WTC11 (cell line): ENCODE results near the gene FAF1.
A peak's percentile ranks its signal among the peaks of the same experiment; 100 is the strongest.

Experiments
- CBFB ChIP-seq: sonication (generic); formaldehyde crosslinking; IDR thresholded peaks from 2 replicates; pipeline ENCODE4 v1.8.1; 2022; ENCODE audit warnings: mild to moderate bottlenecking, low read depth, missing genetic modification reagents
- CREB1 ChIP-seq: sonication (generic); formaldehyde crosslinking; IDR thresholded peaks from 2 replicates; pipeline ENCODE4 v1.8.0; 2023; ENCODE audit warnings: mild to moderate bottlenecking, missing genetic modification reagents
- CREM ChIP-seq: sonication (generic); formaldehyde crosslinking; IDR thresholded peaks from 2 replicates; pipeline ENCODE4 v1.8.1; 2022; ENCODE audit warnings: mild to moderate bottlenecking, missing genetic modification reagents, moderate library complexity
- FOXJ3 ChIP-seq: sonication (generic); formaldehyde crosslinking; IDR thresholded peaks from 2 replicates; pipeline ENCODE4 v1.9.0; 2021; ENCODE audit warnings: missing genetic modification reagents, mild to moderate bottlenecking, borderline replicate concordance
- IRF2 ChIP-seq: sonication (generic); formaldehyde crosslinking; IDR thresholded peaks from 2 replicates; pipeline ENCODE4 v1.8.0; 2022; ENCODE audit warnings: low read depth, missing genetic modification reagents, borderline replicate concordance
- KAT7 ChIP-seq: sonication (generic); formaldehyde crosslinking; IDR thresholded peaks from 2 replicates; pipeline ENCODE4 v1.8.1; 2023; ENCODE audit warnings: missing genetic modification reagents, mild to moderate bottlenecking, borderline replicate concordance
- MYBL2 ChIP-seq: sonication (generic); formaldehyde crosslinking; IDR thresholded peaks from 2 replicates; pipeline ENCODE4 v1.8.1; 2023; ENCODE audit warnings: mild to moderate bottlenecking, moderate library complexity, missing genetic modification reagents
- RORB ChIP-seq: fragments of 250-450 bp; sonication (Bioruptor Pico); IDR thresholded peaks from 2 replicates; pipeline ENCODE4 v1.9.0; 2021; ENCODE audit warnings: mild to moderate bottlenecking
- SP1 ChIP-seq: sonication (generic); formaldehyde crosslinking; conservative IDR thresholded peaks from 2 replicates; pipeline ENCODE4 v1.8.1; 2022; ENCODE audit warnings: missing genetic modification reagents
- TF ChIP-seq, protein P1 (sequence below): fragments of 200-600 bp; IDR thresholded peaks from 2 replicates; pipeline ENCODE4 v1.8.0; 2022; ENCODE audit warnings: antibody characterized with exemption
- TF ChIP-seq, protein P2 (sequence below): sonication (generic); formaldehyde crosslinking; IDR thresholded peaks from 2 replicates; pipeline ENCODE4 v1.8.0; 2023; ENCODE audit warnings: missing genetic modification reagents
- TF ChIP-seq, protein P3 (sequence below): sonication (generic); formaldehyde crosslinking; IDR thresholded peaks from 2 replicates; pipeline ENCODE4 v1.8.0; 2023; ENCODE audit warnings: mild to moderate bottlenecking, missing genetic modification reagents
- TF ChIP-seq, protein P4 (sequence below): sonication (generic); formaldehyde crosslinking; IDR thresholded peaks from 2 replicates; pipeline ENCODE4 v1.8.0; 2022; ENCODE audit warnings: mild to moderate bottlenecking, missing genetic modification reagents
- TF ChIP-seq, protein P5 (sequence below): sonication (generic); formaldehyde crosslinking; IDR thresholded peaks from 2 replicates; pipeline ENCODE4 v1.8.1; 2022; ENCODE audit warnings: low read depth, mild to moderate bottlenecking, moderate library complexity, missing genetic modification reagents, borderline replicate concordance

DNA sequence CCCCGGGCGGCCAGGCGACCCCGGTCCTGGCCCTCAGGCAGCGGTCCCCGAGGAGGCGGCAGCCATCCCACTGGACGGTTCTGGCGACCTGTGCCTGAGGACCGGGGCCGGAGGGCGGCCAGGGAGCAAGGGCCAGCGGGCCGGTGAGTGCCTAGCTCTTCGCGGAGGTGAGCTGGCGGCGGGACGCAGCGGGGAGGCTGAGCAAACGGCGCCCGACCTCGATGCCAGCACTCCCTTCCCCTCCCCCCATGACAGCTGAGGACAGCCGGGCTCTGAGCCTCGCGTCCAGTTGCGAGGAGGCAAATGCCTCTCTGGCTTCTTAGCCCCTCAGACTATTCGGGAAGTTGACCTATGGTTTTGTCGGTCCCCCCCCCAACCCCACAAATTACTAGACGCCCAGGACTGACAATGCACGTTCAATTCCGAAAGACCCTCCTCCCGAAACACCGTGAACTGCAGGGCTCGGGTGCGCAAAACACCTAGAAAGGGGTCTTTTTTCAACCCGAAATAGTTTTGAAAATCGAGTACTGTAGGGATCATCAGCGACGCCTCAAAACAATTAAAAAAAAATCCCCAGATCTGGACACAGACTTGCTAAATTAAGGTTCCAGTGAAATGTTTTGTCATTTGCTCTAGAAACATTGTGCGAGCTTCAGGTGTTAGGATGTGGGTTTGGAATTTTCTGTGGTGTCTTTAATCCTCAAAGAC lies 18.2 kb upstream of the FAF1 start:
- TF ChIP-seq, protein P1, sequence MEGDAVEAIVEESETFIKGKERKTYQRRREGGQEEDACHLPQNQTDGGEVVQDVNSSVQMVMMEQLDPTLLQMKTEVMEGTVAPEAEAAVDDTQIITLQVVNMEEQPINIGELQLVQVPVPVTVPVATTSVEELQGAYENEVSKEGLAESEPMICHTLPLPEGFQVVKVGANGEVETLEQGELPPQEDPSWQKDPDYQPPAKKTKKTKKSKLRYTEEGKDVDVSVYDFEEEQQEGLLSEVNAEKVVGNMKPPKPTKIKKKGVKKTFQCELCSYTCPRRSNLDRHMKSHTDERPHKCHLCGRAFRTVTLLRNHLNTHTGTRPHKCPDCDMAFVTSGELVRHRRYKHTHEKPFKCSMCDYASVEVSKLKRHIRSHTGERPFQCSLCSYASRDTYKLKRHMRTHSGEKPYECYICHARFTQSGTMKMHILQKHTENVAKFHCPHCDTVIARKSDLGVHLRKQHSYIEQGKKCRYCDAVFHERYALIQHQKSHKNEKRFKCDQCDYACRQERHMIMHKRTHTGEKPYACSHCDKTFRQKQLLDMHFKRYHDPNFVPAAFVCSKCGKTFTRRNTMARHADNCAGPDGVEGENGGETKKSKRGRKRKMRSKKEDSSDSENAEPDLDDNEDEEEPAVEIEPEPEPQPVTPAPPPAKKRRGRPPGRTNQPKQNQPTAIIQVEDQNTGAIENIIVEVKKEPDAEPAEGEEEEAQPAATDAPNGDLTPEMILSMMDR: no peak
- TF ChIP-seq, protein P2, sequence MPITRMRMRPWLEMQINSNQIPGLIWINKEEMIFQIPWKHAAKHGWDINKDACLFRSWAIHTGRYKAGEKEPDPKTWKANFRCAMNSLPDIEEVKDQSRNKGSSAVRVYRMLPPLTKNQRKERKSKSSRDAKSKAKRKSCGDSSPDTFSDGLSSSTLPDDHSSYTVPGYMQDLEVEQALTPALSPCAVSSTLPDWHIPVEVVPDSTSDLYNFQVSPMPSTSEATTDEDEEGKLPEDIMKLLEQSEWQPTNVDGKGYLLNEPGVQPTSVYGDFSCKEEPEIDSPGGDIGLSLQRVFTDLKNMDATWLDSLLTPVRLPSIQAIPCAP (CRISPR knock-in tag): no peak
- TF ChIP-seq CREM (CRISPR knock-in tag) (no peak), FOXJ3 (CRISPR knock-in tag) (no peak), KAT7 (CRISPR knock-in tag) (0 out of 2 replicates have a peak, but pooled peaks have one; percentile 49), MYBL2 (CRISPR knock-in tag) (no peak), SP1 (CRISPR knock-in tag) (peak; percentile 29; the same call in 1 of the 2 replicates), IRF2 (no peak), RORB (CRISPR knock-in tag) (no peak), CBFB (CRISPR knock-in tag) (no peak), CREB1 (CRISPR knock-in tag) (no peak)
- TF ChIP-seq, protein P3, sequence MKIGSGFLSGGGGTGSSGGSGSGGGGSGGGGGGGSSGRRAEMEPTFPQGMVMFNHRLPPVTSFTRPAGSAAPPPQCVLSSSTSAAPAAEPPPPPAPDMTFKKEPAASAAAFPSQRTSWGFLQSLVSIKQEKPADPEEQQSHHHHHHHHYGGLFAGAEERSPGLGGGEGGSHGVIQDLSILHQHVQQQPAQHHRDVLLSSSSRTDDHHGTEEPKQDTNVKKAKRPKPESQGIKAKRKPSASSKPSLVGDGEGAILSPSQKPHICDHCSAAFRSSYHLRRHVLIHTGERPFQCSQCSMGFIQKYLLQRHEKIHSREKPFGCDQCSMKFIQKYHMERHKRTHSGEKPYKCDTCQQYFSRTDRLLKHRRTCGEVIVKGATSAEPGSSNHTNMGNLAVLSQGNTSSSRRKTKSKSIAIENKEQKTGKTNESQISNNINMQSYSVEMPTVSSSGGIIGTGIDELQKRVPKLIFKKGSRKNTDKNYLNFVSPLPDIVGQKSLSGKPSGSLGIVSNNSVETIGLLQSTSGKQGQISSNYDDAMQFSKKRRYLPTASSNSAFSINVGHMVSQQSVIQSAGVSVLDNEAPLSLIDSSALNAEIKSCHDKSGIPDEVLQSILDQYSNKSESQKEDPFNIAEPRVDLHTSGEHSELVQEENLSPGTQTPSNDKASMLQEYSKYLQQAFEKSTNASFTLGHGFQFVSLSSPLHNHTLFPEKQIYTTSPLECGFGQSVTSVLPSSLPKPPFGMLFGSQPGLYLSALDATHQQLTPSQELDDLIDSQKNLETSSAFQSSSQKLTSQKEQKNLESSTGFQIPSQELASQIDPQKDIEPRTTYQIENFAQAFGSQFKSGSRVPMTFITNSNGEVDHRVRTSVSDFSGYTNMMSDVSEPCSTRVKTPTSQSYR (CRISPR knock-in tag): peak; percentile 93
- TF ChIP-seq, protein P4, sequence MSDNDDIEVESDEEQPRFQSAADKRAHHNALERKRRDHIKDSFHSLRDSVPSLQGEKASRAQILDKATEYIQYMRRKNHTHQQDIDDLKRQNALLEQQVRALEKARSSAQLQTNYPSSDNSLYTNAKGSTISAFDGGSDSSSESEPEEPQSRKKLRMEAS (CRISPR knock-in tag): no peak
- TF ChIP-seq, protein P5, sequence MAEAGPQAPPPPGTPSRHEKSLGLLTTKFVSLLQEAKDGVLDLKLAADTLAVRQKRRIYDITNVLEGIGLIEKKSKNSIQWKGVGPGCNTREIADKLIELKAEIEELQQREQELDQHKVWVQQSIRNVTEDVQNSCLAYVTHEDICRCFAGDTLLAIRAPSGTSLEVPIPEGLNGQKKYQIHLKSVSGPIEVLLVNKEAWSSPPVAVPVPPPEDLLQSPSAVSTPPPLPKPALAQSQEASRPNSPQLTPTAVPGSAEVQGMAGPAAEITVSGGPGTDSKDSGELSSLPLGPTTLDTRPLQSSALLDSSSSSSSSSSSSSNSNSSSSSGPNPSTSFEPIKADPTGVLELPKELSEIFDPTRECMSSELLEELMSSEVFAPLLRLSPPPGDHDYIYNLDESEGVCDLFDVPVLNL (CRISPR knock-in tag): no peak
